ENCODE measurements around the gene TUBGCP6.
A peak's percentile ranks its signal among the peaks of the same experiment; 100 is the strongest.

- peak; percentile 83 for TF ChIP-seq CTCF (IDR thresholded peaks at IDR 0.05)
- peak; percentile 55; the same call in 1 of the 2 replicates for TF ChIP-seq POLR2AphosphoS5 (IDR thresholded peaks at IDR 0.05; ENCODE audit: low read depth, low read length)
- no peak for TF ChIP-seq REST (IDR thresholded peaks at IDR 0.05; ENCODE audit: insufficient read depth in 1 of 2, low read depth in 2 of 2, low read length in 1 of 2)
- TF ChIP-seq TCF7L2 (IDR thresholded peaks at IDR 0.05; ENCODE audit: low read depth, low read length) = 0 out of 2 replicates have a peak, but pooled peaks have one; percentile 21
- no peak for TF ChIP-seq SIN3A (IDR thresholded peaks at IDR 0.05; ENCODE audit: borderline replicate concordance, insufficient read depth, low read depth, low read length)
These were observed 7.5 kb upstream of the TUBGCP6 start for GRCh38 chr22:50252082-50253045.
